Immature natural killer cell (primary cell): ENCODE measurements around the gene MAGI1. TPM values are rescaled to one million over a fixed set of nuclear protein-coding genes. Genes with fewer than 3 reads are reported as not detected.

Experiments
- DNase-seq, 3 donors: peaks; one replicate each; pipeline ENCODE4 v3.0.0; 2022; ENCODE audit warnings: mixed read lengths in 1 of 3
- H3K27ac Mint-ChIP-seq, 6 donors: one replicate each; pipeline ENCODE4 v1.8.0; 2020; ENCODE audit warnings: mixed read lengths in 6 of 6, mild to moderate bottlenecking in 5 of 6, inconsistent platforms in 4 of 6, moderate library complexity in 3 of 6
- H3K27me3 Mint-ChIP-seq, 3 donors: one replicate each; pipeline ENCODE4 v1.8.0; 2020 to 2021; ENCODE audit warnings: low read depth in 3 of 3, mild to moderate bottlenecking in 3 of 3, mixed read lengths in 3 of 3, moderate library complexity in 3 of 3, inconsistent platforms in 1 of 3
- H3K36me3 Mint-ChIP-seq, 3 donors: one replicate each; pipeline ENCODE4 v1.8.0; 2020; ENCODE audit warnings: mixed read lengths in 3 of 3, inconsistent platforms in 2 of 3, mild to moderate bottlenecking in 2 of 3
- H3K4me1 Mint-ChIP-seq, 2 donors: one replicate each; pipeline ENCODE4 v1.8.0; 2020; ENCODE audit warnings: inconsistent platforms in 2 of 2, mild to moderate bottlenecking in 2 of 2, mixed read lengths in 2 of 2, moderate library complexity in 1 of 2
- H3K4me3 Mint-ChIP-seq, 5 donors: one replicate each; pipeline ENCODE4 v1.8.0; 2020; ENCODE audit warnings: mild to moderate bottlenecking in 5 of 5, mixed read lengths in 5 of 5, inconsistent platforms in 3 of 5, moderate library complexity in 3 of 5
- H3K9me3 Mint-ChIP-seq, 6 donors: one replicate each; pipeline ENCODE4 v1.8.0; 2020; ENCODE audit warnings: mild to moderate bottlenecking in 6 of 6, mixed read lengths in 6 of 6, inconsistent platforms in 4 of 6, moderate library complexity in 3 of 6
- polyA plus RNA-seq, 3 donors: library from polyadenylated mRNA; unstranded; fragments of 300-500 nt; fragmentation: Illumina TruSeq; gene quantifications; one replicate each; pipeline ENCODE4 v1.2.3, GENCODE V29; 2021

Gene MAGI1
- polyA plus RNA-seq, 3 donors from 2014 or later = not detected

DNA sequence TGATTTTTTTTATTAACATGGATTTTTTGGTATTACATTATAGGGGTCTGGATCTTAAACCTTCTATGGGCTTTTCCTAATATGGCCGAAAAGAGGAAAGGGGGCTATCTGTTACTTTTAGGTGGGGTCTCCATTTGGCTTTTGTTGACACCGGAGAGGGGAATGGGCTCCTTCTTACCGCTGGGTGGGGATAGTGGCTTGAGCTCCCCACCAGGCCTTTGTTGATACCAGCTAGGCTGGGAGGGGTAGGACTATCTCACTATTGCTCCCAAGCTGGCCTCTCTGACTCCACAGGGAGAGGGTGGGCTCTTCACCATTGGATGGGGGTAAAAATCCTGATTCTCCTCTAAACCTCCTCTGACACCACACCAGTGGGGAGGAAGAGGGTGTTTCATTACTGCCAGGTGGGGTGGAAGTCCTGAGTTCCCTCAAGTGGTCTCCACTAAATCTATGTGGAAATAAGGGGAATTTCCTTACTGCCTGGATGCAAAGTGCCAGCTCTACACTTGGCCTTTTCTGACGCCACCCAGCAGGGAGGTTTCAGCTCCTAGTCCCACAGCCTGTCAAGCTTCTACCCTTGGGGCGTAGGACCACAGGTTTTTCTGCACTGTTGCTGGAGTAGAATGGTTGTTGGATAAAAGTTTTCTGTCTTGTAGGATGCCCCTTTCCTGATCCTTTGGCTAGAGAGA, 572.3 kb downstream of the MAGI1 start:
- H3K36me3 Mint-ChIP-seq = no peaks in the 10 kb centered on the region
- no peak overlapping the region for H3K27ac Mint-ChIP-seq
- H3K27me3 Mint-ChIP-seq = peaks cover 0 to 4% (median 2%) of the 10 kb centered on the region in 3 donors
- peaks cover 6 to 43% (median 21%) of the 10 kb centered on the region in 6 donors for H3K9me3 Mint-ChIP-seq
- DNase-seq = no peak
- H3K4me3 Mint-ChIP-seq = no peak overlapping the region
- H3K4me1 Mint-ChIP-seq = no peaks in the 10 kb centered on the region

DNA sequence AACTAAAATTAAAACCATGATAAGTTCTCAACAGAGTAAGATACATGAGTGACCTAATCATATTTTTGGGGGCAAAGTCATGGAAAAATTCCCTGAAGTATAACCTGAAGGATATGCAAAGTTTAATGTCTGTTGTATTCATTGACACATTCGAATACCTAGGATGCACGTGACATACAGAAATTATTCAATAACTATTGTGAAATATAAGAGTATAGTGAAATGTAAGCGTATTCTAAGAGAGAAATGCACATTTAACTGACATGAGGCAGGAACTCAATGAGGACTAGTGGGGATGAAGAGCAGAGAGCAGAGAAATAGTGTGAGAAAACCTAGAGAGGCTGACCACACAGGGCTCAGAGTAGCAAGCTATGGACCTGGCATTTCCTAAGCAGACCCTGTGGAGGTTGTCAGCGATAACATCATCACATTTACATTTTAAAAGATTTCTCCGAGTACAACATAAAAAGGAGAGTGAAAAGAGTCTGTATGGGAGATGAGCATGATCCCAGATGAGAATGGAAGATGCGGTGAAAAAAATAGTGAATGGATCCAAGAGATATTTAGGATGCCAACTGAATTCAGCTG, 588.8 kb downstream of the MAGI1 start:
- no peaks in the 10 kb centered on the region for H3K36me3 Mint-ChIP-seq
- no peaks in the 10 kb centered on the region for H3K27me3 Mint-ChIP-seq
- no peak overlapping the region for H3K27ac Mint-ChIP-seq
- H3K4me3 Mint-ChIP-seq = no peak overlapping the region
- no peaks in the 10 kb centered on the region for H3K4me1 Mint-ChIP-seq
- DNase-seq = no peak
- H3K9me3 Mint-ChIP-seq = peaks cover 0 to 25% (median 6%) of the 10 kb centered on the region in 6 donors

DNA sequence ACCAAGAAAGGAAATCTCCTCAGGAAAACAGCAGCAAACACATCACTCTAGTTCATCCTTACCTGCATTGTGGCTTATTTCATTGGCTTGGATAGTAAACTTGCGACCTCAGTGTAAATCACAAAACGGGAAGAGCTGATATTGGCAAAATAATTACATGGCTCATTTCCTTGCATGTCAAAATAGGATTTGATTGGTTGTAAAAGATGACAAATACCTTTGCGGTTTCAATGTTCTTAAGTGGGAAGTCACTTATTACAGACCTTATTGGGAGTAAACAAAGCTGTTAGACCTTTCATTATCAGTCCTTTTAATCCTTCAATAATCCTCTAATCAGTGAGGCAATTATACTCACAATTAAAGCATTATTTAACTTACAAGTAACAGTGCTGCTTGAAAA, 590.6 kb downstream of the MAGI1 start:
- H3K27ac Mint-ChIP-seq = no peak overlapping the region

DNA sequence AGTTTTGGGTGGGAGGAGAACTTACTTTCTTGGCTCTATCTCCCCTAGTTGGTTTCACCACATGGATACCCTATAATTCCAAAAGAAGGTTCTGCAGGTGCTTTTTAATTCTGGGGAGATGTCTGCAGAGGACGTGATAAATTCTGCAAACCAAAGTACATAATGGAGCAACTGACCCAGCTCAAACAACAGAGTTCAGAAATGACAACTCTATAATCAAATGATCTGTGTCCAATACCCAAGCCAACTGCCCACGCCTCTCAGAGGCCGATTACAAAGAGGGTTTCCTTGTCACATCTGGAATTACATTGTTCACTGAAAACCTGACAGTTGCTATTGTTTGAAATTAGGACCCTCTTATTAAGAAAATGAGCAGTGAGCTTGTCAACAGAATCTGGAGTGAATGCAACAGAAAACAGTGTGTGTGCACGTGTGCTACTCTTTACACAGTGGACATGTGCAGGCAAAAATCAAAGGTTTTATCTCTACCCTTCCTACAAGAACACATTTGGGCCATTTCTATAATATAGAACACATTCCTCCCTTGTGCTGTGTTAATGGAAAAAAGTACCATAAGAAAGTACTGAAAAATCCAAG, 593.0 kb downstream of the MAGI1 start:
- H3K9me3 Mint-ChIP-seq = peaks cover 0 to 32% (median 6%) of the 10 kb centered on the region in 6 donors

More for the DNA sequence above, 590.6 kb downstream of the MAGI1 start:
- Mint-ChIP-seq H3K9me3 (peaks cover 0 to 32% (median 6%) of the 10 kb centered on the region in 6 donors), H3K27me3 (no peaks in the 10 kb centered on the region), H3K4me1 (no peaks in the 10 kb centered on the region), H3K4me3 (no peak overlapping the region), H3K36me3 (no peaks in the 10 kb centered on the region)
- DNase-seq = no peak

DNA sequence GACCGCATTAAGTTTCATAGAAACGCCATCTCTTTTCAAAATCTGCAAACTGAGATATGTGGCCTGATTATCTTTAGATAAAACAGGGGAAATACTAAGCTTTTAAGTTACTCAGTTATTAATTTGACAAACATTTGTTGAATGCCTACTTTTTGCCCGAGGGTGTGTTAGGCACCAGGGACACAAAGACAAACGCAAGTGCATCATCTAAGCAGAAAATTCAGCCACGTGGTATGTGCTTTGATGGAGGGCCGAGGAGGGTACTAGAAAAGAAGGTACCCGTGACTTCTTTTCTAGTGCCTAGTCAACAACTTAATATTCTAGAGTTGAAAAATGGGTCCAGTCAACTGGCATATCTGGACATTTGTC, 594.3 kb downstream of the MAGI1 start:
- Mint-ChIP-seq H3K9me3 (peaks cover 0 to 27% (median 5%) of the 10 kb centered on the region in 6 donors), H3K4me3 (no peak overlapping the region)
- no peak for DNase-seq

More for the DNA sequence above, 593.0 kb downstream of the MAGI1 start:
- no peak overlapping the region for H3K4me3 Mint-ChIP-seq
- H3K27ac Mint-ChIP-seq = no peak overlapping the region
- no peaks in the 10 kb centered on the region for H3K27me3 Mint-ChIP-seq
- no peaks in the 10 kb centered on the region for H3K36me3 Mint-ChIP-seq
- no peak for DNase-seq
- H3K4me1 Mint-ChIP-seq = no peaks in the 10 kb centered on the region

DNA sequence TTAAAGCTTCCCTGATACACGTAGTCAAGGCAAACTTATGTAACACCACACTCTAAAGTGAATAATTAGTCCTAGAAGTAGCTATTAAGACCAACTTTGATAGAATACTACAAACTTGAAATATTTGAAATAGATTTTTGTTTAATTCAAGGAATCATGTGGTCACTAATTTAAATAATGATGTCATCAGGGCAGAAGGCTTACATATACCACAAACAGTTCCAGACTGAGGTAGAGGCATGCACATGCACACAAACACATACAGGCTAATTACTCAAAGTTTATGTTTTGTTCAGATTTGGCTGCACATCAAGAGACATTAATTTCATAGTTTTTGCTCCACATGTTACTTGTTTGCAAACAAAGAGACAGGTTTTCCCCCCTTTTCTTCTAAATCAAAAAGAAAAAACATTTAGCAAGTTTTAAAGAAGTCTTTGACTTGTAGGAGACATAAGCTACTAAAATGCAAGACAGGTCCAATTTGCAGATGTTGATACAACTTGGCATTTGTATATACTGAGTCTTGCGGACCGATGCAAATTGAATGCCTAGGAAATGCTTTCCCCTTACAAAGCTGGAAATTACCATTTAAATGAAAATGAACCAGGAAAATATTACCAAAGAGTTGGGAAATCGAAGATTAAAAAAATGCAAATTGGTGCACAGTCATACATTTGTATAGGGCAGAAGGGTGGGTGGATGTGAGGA, 594.8 kb downstream of the MAGI1 start:
- Mint-ChIP-seq H3K36me3 (no peaks in the 10 kb centered on the region), H3K4me1 (no peaks in the 10 kb centered on the region), H3K4me3 (no peak overlapping the region), H3K27me3 (no peaks in the 10 kb centered on the region), H3K27ac (no peak overlapping the region), H3K9me3 (peaks cover 0 to 27% (median 5%) of the 10 kb centered on the region in 6 donors)
- no peak for DNase-seq

More for the DNA sequence above, 594.3 kb downstream of the MAGI1 start:
- Mint-ChIP-seq H3K36me3 (no peaks in the 10 kb centered on the region), H3K27ac (no peak overlapping the region), H3K27me3 (no peaks in the 10 kb centered on the region), H3K4me1 (no peaks in the 10 kb centered on the region)

DNA sequence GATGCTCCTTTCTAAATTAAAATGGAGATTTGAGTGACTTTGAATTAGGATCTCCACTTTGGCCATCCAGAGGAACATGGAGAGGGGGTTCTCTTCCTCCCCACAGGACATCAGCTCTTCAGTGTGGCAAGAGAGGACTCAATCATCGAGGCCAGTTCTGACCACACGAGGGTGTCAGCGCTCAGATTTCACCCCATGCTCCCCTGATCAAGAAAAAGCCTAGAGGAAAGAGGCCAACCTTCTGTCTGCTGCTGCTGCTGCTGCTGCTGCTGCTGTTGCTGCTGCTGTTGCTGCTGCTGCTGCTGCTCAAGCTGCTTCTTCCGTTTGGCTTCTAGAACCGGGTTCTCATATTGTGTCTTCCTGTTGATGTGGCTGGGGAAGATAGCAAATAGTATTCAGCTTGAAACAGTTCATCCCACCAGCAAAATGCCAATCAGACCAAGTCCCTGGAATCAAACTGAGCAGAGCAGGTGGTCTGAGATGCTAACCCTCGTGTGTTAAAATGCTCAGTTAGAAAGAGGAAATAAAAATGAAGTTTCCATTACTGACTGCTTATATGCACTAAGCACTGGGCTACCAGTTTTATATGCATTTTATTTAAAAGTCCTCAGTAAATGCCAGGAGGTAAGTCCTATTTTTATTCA, 599.0 kb downstream of the MAGI1 start:
- no peaks in the 10 kb centered on the region for H3K4me1 Mint-ChIP-seq
- H3K36me3 Mint-ChIP-seq = no peaks in the 10 kb centered on the region
- H3K27me3 Mint-ChIP-seq = no peaks in the 10 kb centered on the region
- H3K9me3 Mint-ChIP-seq = peaks cover 0 to 6% (median 2%) of the 10 kb centered on the region in 6 donors
- H3K4me3 Mint-ChIP-seq = no peak overlapping the region
- no peak for DNase-seq
- H3K27ac Mint-ChIP-seq = no peak overlapping the region

DNA sequence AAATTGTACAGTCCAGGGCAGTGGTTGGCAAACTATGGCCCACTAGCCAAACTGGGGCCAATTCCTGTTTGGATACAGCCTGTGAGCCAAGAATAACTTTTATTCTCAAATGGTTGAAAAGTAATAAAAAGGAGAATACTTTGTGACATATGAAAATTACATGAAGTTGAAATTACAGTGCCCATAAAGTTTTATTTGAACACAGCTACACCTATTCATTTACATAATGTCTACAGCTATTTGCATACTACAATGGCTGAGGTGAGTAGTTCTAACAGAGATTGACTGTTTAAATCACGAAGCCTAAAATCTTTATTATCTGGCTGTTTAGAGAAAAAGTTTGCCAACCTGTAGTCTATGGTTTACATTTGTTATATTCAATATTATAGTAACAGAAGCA, 600.1 kb downstream of the MAGI1 start:
- no peak overlapping the region for H3K27ac Mint-ChIP-seq
- H3K4me1 Mint-ChIP-seq = no peaks in the 10 kb centered on the region
- no peaks in the 10 kb centered on the region for H3K27me3 Mint-ChIP-seq
- no peak for DNase-seq
- no peak overlapping the region for H3K4me3 Mint-ChIP-seq
- H3K36me3 Mint-ChIP-seq = no peaks in the 10 kb centered on the region
- H3K9me3 Mint-ChIP-seq = peaks cover 0 to 6% (median under 1%) of the 10 kb centered on the region in 6 donors

DNA sequence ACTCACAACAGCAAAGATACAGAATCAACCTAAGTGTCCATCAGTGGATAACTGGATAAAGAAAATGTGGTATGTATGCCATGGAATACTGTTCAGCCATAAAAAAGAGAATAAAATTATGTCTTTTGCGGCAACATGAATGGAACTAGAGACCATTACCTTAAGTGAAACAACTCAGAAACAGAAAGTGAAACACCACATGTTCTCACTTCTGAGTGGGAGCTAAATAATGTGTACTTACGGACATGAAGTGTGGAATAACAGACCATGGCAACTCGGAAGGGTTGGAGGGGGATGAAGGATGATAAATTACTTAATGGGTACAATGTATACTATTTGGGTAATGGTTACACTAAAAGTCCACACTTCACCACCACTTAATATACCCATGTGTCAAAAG, 600.6 kb downstream of the MAGI1 start:
- no peak for DNase-seq
- H3K4me3 Mint-ChIP-seq = no peak overlapping the region
- no peaks in the 10 kb centered on the region for H3K27me3 Mint-ChIP-seq
- peaks cover 0 to 6% (median under 1%) of the 10 kb centered on the region in 6 donors for H3K9me3 Mint-ChIP-seq
- H3K27ac Mint-ChIP-seq = no peak overlapping the region
- no peaks in the 10 kb centered on the region for H3K36me3 Mint-ChIP-seq
- H3K4me1 Mint-ChIP-seq = no peaks in the 10 kb centered on the region

DNA sequence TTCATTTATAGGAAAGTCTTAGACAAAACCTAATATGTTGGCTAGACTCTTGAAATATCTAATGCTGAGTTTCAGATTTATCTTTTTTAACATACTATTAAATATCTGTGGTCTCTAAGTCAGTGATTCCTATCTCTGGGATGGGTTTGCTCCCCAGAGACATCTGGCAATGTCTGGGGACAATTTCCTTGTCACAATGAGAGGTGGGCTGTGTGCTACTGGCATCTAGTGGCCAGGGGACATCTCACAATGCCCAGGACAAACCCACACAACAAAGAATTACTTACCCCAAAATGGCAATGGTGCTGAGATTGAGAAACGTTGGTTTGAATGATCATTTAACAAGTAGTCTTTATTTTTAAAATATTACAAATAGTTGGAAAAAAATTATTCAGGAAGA, 602.1 kb downstream of the MAGI1 start:
- no peaks in the 10 kb centered on the region for H3K36me3 Mint-ChIP-seq
- no peak overlapping the region for H3K4me3 Mint-ChIP-seq

DNA sequence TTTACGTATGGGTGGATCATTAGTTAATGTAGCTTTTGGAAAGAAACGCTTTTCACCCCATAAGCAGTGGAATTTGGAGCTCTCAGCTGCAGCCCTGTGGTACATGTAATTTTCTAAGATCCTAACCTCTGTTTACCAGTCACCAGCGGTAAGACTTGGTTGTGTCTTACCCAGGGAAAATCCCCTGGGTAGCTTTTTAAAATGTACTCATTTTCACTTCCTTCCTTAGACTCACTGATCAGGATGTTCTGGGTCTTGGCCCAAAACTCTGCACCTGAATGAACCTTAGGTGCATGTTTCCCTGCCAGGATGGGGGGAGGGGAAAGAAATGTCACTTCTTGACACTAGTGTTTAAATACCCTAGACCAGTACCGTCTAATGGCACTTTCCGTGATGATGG, 605.2 kb downstream of the MAGI1 start:
- no peak overlapping the region for H3K27ac Mint-ChIP-seq
- no peaks in the 10 kb centered on the region for H3K36me3 Mint-ChIP-seq
- no peak for DNase-seq
- peaks cover 0 to 1% (median 0%) of the 10 kb centered on the region in 3 donors for H3K27me3 Mint-ChIP-seq
- peaks cover 0 to 9% (median 3%) of the 10 kb centered on the region in 6 donors for H3K9me3 Mint-ChIP-seq
- H3K4me3 Mint-ChIP-seq = no peak overlapping the region
- no peaks in the 10 kb centered on the region for H3K4me1 Mint-ChIP-seq

More for the DNA sequence above, 602.1 kb downstream of the MAGI1 start:
- Mint-ChIP-seq H3K27me3 (peaks cover 0 to 1% (median 0%) of the 10 kb centered on the region in 3 donors), H3K27ac (no peak overlapping the region), H3K9me3 (peaks cover 0 to 9% (median under 1%) of the 10 kb centered on the region in 6 donors), H3K4me1 (no peaks in the 10 kb centered on the region)
- no peak for DNase-seq

DNA sequence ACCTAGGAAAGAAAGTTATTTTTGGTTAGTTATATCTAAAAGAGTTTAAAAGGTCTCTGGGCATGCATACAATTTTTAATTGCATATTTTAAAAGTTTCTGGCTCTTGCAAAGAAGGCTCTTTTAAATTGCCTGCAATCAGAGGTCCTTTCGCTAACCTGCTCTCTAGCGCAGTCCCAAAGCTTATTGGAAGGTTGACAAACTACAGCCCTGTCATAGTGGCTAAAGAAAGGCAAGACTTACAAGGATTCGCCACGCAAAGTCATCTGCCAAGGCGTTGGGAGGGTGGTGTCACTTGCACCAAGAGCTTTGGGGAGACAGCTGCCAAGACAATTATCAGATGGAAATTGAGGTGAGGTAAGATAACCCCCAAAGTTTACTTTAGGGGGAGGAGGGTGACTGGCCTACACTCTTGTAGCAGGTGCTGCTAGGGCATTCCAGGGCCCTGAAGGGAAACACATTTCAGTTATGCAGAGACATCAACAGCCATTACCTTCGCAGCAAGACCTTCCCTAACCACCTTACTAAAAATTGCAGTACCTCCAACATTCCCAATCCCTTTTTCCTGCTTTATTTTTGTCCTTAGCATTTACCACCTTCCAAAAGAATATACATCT, 606.2 kb downstream of the MAGI1 start:
- no peak for DNase-seq
- Mint-ChIP-seq H3K27me3 (peaks cover 0 to 1% (median 0%) of the 10 kb centered on the region in 3 donors), H3K9me3 (peaks cover 0 to 11% (median 4%) of the 10 kb centered on the region in 6 donors), H3K4me3 (no peak overlapping the region), H3K27ac (no peak overlapping the region), H3K4me1 (no peaks in the 10 kb centered on the region), H3K36me3 (no peaks in the 10 kb centered on the region)

DNA sequence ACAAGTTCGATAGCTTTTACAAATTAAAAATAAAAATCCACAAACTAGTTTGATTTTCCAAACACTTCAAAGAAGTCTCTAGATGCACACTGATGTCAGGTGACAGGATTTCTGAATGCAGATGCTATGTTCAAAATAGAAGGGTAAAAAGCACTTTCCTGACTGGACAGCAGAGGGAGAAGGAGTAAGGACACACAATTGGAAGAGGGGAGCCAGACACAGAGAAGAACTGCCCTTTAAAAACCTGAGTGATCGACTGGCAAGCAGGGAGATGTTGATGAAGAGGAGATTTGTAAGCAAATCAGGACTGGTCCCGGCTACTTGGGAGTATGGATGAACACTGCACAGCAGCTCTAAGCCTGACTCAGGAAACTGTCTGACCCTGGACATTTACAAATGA, 612.8 kb downstream of the MAGI1 start:
- Mint-ChIP-seq H3K36me3 (no peaks in the 10 kb centered on the region), H3K27ac (no peak overlapping the region), H3K9me3 (peaks cover 0 to 19% (median 7%) of the 10 kb centered on the region in 6 donors), H3K4me3 (no peak overlapping the region), H3K27me3 (peaks cover 0 to 2% (median 0%) of the 10 kb centered on the region in 3 donors), H3K4me1 (no peaks in the 10 kb centered on the region)
- no peak for DNase-seq
